DND-41 (cell line): ENCODE results near the gene ARL4A.
"Not testable (repeated sequence)": the region's sequence is repeated elsewhere in the genome, so short reads cannot be mapped to it uniquely, and the experiment has no call there.

Experiments
- ATAC-seq: fragments of 200-7000 bp; cut with Tn5 transposase; 3 replicates; pipeline ENCODE4 v1.9.1; 2021; ENCODE audit warnings: low read depth; ENCODE audit not compliant: insufficient read depth
- DNase-seq: peaks from one replicate; pipeline ENCODE4 v3.0.0-alpha.2; 2020
- H2AFZ ChIP-seq: 2 replicates; pipeline ENCODE4 v1.6.0; 2012; ENCODE audit warnings: low read depth, low read length
- H3K27ac ChIP-seq: 2 replicates; pipeline ENCODE4 v1.5.1; 2012; ENCODE audit warnings: low read length, inconsistent platforms
- H3K27me3 ChIP-seq: fragments of 200-600 bp; sonication (generic); 2 replicates; pipeline ENCODE4 v1.6.0; 2012; ENCODE audit warnings: low read length, mild to moderate bottlenecking, inconsistent platforms; ENCODE audit not compliant: insufficient read depth, poor library complexity
- H3K36me3 ChIP-seq: 2 replicates; pipeline ENCODE4 v1.5.1; 2012; ENCODE audit warnings: low read length, inconsistent platforms; ENCODE audit not compliant: insufficient read depth
- H3K4me1 ChIP-seq: 2 replicates; pipeline ENCODE4 v1.5.1; 2012; ENCODE audit warnings: mild to moderate bottlenecking, low read length; ENCODE audit not compliant: insufficient read depth
- H3K4me2 ChIP-seq: 2 replicates; pipeline ENCODE4 v1.6.0; 2012; ENCODE audit warnings: mild to moderate bottlenecking, moderate library complexity, low read length, inconsistent platforms; ENCODE audit not compliant: insufficient read depth
- H3K4me3 ChIP-seq, 2 experiments: fragments of 200-600 bp in 1 of 2; shearing (Covaris generic) in 1 of 2; 2 replicates each; pipeline ENCODE4 v1.5.1; 2012 to 2016; ENCODE audit warnings: inconsistent platforms in 2 of 2, low read length in 2 of 2, mild to moderate bottlenecking in 2 of 2, low read depth in 1 of 2, moderate library complexity in 1 of 2
- H3K79me2 ChIP-seq: 2 replicates; pipeline ENCODE4 v1.6.0; 2012; ENCODE audit warnings: low read length, inconsistent platforms; ENCODE audit not compliant: insufficient read depth
- H3K9ac ChIP-seq: 2 replicates; pipeline ENCODE4 v1.6.0; 2012; ENCODE audit warnings: low read depth, mild to moderate bottlenecking, inconsistent platforms, low read length, moderate library complexity
- H3K9me3 ChIP-seq: 2 replicates; pipeline ENCODE4 v1.5.1; 2012; ENCODE audit warnings: low read length, moderate library complexity, mild to moderate bottlenecking, inconsistent platforms; ENCODE audit not compliant: insufficient read depth, severe bottlenecking
- H4K20me1 ChIP-seq: 2 replicates; pipeline ENCODE4 v1.6.0; 2012; ENCODE audit warnings: low read length; ENCODE audit not compliant: insufficient read depth
- CTCF ChIP-seq: IDR thresholded peaks from 2 replicates; pipeline ENCODE4 v1.5.1; 2012; ENCODE audit warnings: borderline replicate concordance, low read length, moderate library complexity, mild to moderate bottlenecking; ENCODE audit not compliant: poor library complexity, severe bottlenecking; ENCODE audit errors: extremely low read depth
- EZH2 ChIP-seq: IDR thresholded peaks from 3 replicates; pipeline ENCODE4 v1.6.1; 2012; ENCODE audit warnings: borderline replicate concordance, low read depth, mild to moderate bottlenecking, moderate library complexity, low read length, inconsistent platforms; ENCODE audit not compliant: severe bottlenecking

ARL4A gene

GRCh38 chr7:12684733-12685132 is 2.7 kb upstream of the ARL4A start:
- H3K27ac ChIP-seq: no peak overlapping the region
- H2AFZ ChIP-seq: no peak overlapping the region
- H3K27me3 ChIP-seq: no peaks in the 10 kb centered on the region
- no peak overlapping the region for H3K4me2 ChIP-seq
- ATAC-seq: no peak
- H3K9me3 ChIP-seq: no peaks in the 10 kb centered on the region
- DNase-seq: no peak
- no peak overlapping the region for H3K9ac ChIP-seq
- no peaks in the 10 kb centered on the region for H3K79me2 ChIP-seq
- no peak for TF ChIP-seq EZH2
- TF ChIP-seq CTCF: no peak
- no peaks in the 10 kb centered on the region for H4K20me1 ChIP-seq
- H3K4me1 ChIP-seq: no peaks in the 10 kb centered on the region
- no peak overlapping the region for H3K4me3 ChIP-seq
- no peaks in the 10 kb centered on the region for H3K36me3 ChIP-seq

- H2AFZ ChIP-seq: no peak overlapping the region
- no peaks in the 10 kb centered on the region for H3K79me2 ChIP-seq
- no peaks in the 10 kb centered on the region for H3K27me3 ChIP-seq
- no peak overlapping the region for H3K27ac ChIP-seq
- H3K4me3 ChIP-seq: no peak overlapping the region
- H4K20me1 ChIP-seq: no peaks in the 10 kb centered on the region
- no peak overlapping the region for H3K9ac ChIP-seq
- H3K36me3 ChIP-seq: no peaks in the 10 kb centered on the region
- TF ChIP-seq CTCF (peak; percentile 9), EZH2 (no peak)
- H3K9me3 ChIP-seq: no peaks in the 10 kb centered on the region
- DNase-seq (no peak), ATAC-seq (no peak)
- H3K4me2 ChIP-seq: no peak overlapping the region
- no peaks in the 10 kb centered on the region for H3K4me1 ChIP-seq
These were observed 1.9 kb upstream of the ARL4A start for GRCh38 chr7:12685550-12685949.

GRCh38 chr7:12686234-12686890 is 1.1 kb upstream of the ARL4A start:
- Histone ChIP-seq H3K4me1 (no peaks in the 10 kb centered on the region), H3K9ac (no peak overlapping the region), H4K20me1 (no peaks in the 10 kb centered on the region), H3K4me3 (no peak overlapping the region), H3K36me3 (no peaks in the 10 kb centered on the region), H3K27me3 (no peaks in the 10 kb centered on the region), H2AFZ (no peak overlapping the region), H3K4me2 (no peak overlapping the region), H3K9me3 (no peaks in the 10 kb centered on the region), H3K27ac (no peak overlapping the region), H3K79me2 (no peaks in the 10 kb centered on the region)
- ATAC-seq (no peak), DNase-seq (no peak)
- TF ChIP-seq CTCF: no peak
- TF ChIP-seq EZH2: no peak

GRCh38 chr7:12687718-12688171 is 312 bp downstream of the ARL4A start:
- Histone ChIP-seq H3K79me2 (no peaks in the 10 kb centered on the region), H2AFZ (no peak overlapping the region), H3K4me3 (no peak overlapping the region), H3K36me3 (no peaks in the 10 kb centered on the region), H4K20me1 (no peaks in the 10 kb centered on the region), H3K27ac (no peak overlapping the region), H3K4me1 (no peaks in the 10 kb centered on the region), H3K27me3 (no peaks in the 10 kb centered on the region), H3K9me3 (no peaks in the 10 kb centered on the region), H3K4me2 (no peak overlapping the region), H3K9ac (no peak overlapping the region)
- no peak for ATAC-seq
- no peak for TF ChIP-seq EZH2
- no peak for TF ChIP-seq CTCF
- DNase-seq: no peak

- not testable (repeated sequence) for H3K79me2 ChIP-seq, H3K4me1 ChIP-seq, H2AFZ ChIP-seq, DNase-seq, H3K4me3 ChIP-seq, H3K4me2 ChIP-seq, H3K27me3 ChIP-seq, H3K9ac ChIP-seq, H3K9me3 ChIP-seq, H3K27ac ChIP-seq, H3K36me3 ChIP-seq, ATAC-seq, H4K20me1 ChIP-seq
These were observed 1.2 kb downstream of the ARL4A start for GRCh38 chr7:12688485-12689170.
